Suprapubic skin (tissue), 4 donors: ENCODE measurements around the gene WDPCP.

Source experiments
- POLR2A ChIP-seq, 2 donors: fragments of 450-650 bp; IDR thresholded peaks; one replicate each; pipeline ENCODE4 v1.6.1; 2017; ENCODE audit warnings: antibody characterized with exemption in 2 of 2, mild to moderate bottlenecking in 2 of 2, moderate library complexity in 2 of 2
- POLR2AphosphoS5 ChIP-seq, 3 donors: sonication (generic); formaldehyde crosslinking; IDR thresholded peaks; one replicate each; pipeline ENCODE4 v1.6.1; 2017; ENCODE audit warnings: antibody characterized with exemption in 3 of 3
- TF ChIP-seq, protein P1 (sequence below), 2 donors: fragments of 200-600 bp in 1 of 2; fragments of 450-650 bp in 1 of 2; sonication (generic) in 1 of 2; IDR thresholded peaks; one replicate each; pipeline ENCODE4 v1.5.1; 2016 to 2019; ENCODE audit warnings: antibody characterized with exemption in 2 of 2, mild to moderate bottlenecking in 1 of 2, moderate library complexity in 1 of 2

DNA sequence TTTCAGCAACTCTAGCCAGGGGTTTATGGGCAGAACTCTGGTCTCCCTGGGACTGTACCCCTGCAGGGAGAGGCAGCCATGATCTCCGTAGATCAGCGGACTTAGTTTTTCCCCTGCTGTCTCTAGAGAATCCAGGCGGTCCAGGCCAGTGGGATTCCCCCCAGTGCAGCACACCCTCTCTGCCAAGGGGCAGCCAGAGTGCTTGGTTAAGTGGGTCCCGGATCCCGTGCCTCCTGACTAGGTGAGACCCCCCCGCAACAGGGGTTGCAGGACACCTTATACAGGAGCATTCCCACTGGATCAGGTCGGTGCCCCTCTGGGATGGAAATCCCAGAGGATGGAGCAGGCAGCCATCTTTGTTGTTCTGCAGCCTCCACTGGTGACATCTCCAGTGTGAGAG, 33.0 kb downstream of the WDPCP start:
- TF ChIP-seq, protein P1, sequence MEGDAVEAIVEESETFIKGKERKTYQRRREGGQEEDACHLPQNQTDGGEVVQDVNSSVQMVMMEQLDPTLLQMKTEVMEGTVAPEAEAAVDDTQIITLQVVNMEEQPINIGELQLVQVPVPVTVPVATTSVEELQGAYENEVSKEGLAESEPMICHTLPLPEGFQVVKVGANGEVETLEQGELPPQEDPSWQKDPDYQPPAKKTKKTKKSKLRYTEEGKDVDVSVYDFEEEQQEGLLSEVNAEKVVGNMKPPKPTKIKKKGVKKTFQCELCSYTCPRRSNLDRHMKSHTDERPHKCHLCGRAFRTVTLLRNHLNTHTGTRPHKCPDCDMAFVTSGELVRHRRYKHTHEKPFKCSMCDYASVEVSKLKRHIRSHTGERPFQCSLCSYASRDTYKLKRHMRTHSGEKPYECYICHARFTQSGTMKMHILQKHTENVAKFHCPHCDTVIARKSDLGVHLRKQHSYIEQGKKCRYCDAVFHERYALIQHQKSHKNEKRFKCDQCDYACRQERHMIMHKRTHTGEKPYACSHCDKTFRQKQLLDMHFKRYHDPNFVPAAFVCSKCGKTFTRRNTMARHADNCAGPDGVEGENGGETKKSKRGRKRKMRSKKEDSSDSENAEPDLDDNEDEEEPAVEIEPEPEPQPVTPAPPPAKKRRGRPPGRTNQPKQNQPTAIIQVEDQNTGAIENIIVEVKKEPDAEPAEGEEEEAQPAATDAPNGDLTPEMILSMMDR (IDR thresholded peaks at IDR 0.05) = no peak
- TF ChIP-seq POLR2A (IDR thresholded peaks at IDR 0.05) = no peak
- TF ChIP-seq POLR2AphosphoS5 (IDR thresholded peaks at IDR 0.05) = no peak
